GM12865 (cell line): ENCODE measurements around the gene DNAH8.
A peak's percentile ranks its signal among the peaks of the same experiment; 100 is the strongest.

Source experiments
- DNase-seq: peaks from one replicate; pipeline ENCODE4 v3.0.0; 2010; ENCODE audit warnings: low read depth
- H3K4me3 ChIP-seq: 2 replicates; pipeline ENCODE4 v1.5.1; 2011; ENCODE audit warnings: mild to moderate bottlenecking, low read depth, low read length, control low read depth
- TF ChIP-seq, protein P1 (sequence below): IDR thresholded peaks from 2 replicates; pipeline ENCODE4 v1.5.1; 2011; ENCODE audit warnings: low read length, control low read depth, low read depth, inconsistent platforms; ENCODE audit not compliant: insufficient read depth; ENCODE audit errors: missing control alignments

Gene DNAH8

DNA sequence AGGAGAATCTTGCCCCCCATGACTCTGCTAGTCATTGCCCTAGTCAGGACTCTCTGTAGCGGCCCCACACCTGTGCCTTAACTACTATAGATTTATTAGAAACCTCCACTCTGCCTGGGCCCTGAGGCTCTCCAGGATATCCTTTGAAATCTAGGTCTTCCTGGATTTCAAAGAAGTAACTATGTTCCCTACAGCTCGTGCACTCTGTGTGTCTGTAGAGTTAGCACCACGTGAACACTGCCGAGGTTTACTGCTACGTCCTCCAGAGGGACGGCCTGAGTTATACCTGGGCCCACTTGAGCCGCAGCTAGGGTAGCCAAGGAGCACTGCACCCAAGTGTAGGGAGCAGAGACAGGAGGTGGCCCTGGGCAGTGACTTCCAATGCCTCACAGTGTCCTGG is 353.3 kb downstream of the DNAH8 start:
- DNase-seq, result no peak
- TF ChIP-seq, protein P1, sequence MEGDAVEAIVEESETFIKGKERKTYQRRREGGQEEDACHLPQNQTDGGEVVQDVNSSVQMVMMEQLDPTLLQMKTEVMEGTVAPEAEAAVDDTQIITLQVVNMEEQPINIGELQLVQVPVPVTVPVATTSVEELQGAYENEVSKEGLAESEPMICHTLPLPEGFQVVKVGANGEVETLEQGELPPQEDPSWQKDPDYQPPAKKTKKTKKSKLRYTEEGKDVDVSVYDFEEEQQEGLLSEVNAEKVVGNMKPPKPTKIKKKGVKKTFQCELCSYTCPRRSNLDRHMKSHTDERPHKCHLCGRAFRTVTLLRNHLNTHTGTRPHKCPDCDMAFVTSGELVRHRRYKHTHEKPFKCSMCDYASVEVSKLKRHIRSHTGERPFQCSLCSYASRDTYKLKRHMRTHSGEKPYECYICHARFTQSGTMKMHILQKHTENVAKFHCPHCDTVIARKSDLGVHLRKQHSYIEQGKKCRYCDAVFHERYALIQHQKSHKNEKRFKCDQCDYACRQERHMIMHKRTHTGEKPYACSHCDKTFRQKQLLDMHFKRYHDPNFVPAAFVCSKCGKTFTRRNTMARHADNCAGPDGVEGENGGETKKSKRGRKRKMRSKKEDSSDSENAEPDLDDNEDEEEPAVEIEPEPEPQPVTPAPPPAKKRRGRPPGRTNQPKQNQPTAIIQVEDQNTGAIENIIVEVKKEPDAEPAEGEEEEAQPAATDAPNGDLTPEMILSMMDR, result no peak
- H3K4me3 ChIP-seq, result no peak overlapping the region

DNA sequence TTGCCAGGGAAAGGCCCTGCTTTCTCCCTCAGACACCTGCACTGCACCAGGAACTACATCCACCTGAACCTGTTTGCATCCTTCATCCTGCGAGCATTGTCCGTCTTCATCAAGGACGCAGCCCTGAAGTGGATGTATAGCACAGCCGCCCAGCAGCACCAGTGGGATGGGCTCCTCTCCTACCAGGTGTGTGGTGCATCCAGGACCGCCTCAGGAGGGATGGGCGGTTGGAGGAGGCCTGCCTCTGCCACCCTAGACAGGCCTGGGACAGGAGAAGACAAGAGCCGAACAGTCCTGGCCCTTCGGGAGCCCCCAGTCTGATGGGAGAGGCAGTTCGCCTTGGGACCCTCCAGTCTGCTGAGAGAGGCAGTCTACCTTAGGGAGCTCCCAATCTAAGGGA is 357.7 kb downstream of the DNAH8 start:
- no peak overlapping the region for H3K4me3 ChIP-seq
- TF ChIP-seq, protein P1, result no peak
- no peak for DNase-seq

DNA sequence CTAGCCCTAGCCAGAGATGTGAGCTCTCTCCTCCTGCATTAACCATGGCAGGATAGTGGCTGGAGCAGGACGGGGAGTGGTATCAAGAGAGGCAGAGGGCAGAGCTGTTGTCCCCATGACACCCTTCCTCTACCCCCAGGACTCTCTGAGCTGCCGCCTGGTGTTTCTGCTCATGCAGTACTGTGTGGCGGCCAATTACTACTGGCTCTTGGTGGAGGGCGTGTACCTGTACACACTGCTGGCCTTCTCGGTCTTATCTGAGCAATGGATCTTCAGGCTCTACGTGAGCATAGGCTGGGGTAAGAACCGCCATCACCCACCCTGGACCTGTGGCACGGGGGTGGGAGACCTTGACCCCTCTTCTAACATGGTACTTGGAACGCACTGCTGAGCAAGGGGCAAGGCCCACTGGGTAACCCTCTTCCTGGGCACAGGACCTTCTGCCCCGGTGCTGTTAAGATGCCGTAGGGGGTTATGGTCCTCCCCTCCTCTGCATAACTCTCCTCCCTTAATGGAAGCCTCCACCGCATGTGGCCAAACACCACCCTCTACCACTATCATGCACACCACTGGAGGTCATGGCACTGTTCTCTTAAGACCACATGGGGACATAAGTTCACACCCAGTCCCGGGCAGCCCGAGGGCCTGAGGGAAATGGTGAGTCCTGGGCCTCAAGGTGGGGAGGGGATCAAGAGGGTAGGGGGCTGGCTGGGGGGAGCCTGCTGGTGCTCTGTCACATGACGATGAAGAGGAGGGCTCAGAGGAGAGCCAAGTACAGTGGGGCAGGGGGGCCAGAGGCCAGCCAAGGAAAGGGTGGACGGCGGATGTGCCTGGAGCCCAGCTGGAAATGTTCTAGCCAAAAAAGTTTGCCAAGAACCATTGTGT is 358.6 kb downstream of the DNAH8 start:
- TF ChIP-seq, protein P1, result no peak
- no peak overlapping the region for H3K4me3 ChIP-seq
- DNase-seq, result no peak

DNA sequence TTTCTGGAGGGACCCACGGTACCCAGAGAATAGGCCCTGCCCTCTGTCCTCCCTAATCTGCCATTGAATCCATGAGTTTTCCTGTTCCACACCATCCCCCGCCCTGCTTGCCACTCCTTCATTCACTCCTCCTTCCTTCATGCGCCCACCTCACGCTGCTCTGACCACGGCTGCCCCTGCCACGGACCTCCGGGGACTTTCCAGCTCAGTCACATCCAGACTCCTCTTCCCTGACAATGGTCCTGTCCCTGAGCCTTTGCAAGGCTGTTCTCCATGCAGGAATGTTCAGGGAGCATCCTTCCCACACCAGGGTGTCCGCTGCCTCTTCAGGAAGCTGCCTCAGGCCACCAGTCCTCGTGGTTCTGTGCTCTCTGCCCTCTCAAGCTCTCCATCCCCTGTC is 359.4 kb downstream of the DNAH8 start:
- no peak overlapping the region for H3K4me3 ChIP-seq
- TF ChIP-seq, protein P1, result no peak
- DNase-seq, result no peak

DNA sequence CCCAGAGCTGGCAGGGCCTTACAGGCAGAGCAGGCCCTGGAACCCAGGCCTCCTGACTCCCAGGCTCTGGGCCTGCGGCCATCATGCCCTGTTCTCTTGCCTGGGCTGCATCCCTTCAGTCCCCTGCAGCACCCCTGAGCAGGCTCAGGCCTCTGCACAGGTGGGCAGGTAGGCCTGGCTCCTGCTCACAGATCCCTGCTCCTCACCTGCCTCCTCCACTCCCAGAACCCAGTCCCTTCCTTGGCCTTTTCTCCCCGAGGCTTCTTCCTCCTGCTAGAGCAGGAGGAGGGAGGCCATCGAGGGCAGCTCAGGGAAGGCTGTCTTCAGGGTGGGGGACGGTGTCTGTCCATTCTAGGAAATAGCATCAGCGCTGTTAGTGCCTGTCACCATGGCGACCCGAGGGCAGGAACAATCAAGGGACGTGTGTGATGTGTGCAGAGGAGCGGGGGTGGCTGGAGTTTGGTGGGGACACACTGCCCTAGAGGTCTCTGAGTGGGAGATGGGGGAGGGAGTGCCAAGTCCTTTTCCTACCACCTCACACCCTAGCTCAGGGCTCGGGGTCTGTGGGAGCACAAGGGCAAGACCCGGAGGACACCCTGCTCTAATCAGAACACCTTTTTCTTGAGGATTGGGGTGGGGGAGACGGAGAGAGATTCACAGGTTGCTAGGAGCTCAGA is 360.0 kb downstream of the DNAH8 start:
- TF ChIP-seq, protein P1, result no peak
- no peak for DNase-seq
- H3K4me3 ChIP-seq, result no peak overlapping the region

DNA sequence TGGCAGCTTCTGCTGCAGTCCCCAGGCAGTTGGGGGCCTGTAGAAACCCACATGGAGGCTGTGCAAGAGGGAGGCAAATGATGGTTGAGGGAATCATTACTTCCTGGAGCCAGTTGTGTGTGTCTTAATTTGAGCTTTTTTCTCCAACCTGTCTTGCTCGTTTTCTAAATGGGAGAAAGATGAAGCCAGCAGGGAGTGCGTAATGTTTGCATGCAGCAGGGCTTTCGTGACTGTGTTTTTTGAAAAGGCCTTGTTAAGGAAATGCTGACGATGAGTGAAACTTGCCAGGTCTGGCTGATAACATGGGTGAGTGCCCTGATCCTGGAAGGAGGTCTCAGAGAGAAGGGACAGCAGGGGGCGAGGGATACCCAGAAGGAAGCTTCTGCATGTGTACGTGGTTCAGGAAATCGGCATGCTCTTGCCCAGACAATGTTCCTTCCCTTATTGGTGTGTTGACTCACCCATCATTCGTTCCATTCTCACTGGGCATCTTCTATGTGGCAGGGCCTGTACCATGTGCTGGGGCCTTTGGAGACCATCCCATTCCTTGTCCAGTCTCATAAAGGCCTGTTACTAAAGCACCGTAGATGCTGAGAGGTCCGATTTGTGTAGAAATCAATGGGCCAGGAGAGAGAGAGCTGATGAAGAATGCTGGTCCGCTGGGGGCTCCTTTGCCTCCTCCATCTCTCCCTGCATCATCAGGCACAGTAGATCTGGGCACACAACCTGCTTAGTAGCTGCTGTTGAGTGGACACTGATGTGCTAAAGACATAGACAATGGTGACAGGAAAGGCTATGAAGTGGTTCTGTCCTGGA is 360.9 kb downstream of the DNAH8 start:
- DNase-seq, result peak; percentile 39
- H3K4me3 ChIP-seq, result no peak overlapping the region
- TF ChIP-seq, protein P1, result no peak
